ENCODE data around the gene TSR3. TPM values are rescaled to one million over a fixed set of nuclear protein-coding genes. Genes with fewer than 3 reads are reported as not detected.

Gene TSR3
- total RNA-seq, 1 experiment from 2014 or later, result 58.8 TPM

GRCh38 chr16:1397779-1398178, 46.1 kb upstream of the TSR3 start:
- Mint-ChIP-seq H3K9me3 (no peaks in the 10 kb centered on the region), H3K36me3 (ENCODE audit: insufficient read depth in 1 of 3, low read depth in 3 of 3) (peaks cover 7 to 40% (median 34%) of the 10 kb centered on the region in 3 experiments; a peak in 6 of 7 replicates), H3K27me3 (ENCODE audit: low read depth) (no peaks in the 10 kb centered on the region), H3K27ac (no peak overlapping the region), H3K4me1 (no peaks in the 10 kb centered on the region), H3K4me3 (no peak overlapping the region)
- Histone ChIP-seq H4K8ac (replicated peaks; ENCODE audit: insufficient read length, low read depth, low read length) (no peak overlapping the region), H3K18ac (ENCODE audit: insufficient read length, low read depth, low read length) (no peak overlapping the region), H3K4ac (ENCODE audit: low read depth, low read length) (no peak overlapping the region), H2BK5ac (ENCODE audit: insufficient read length, low read length) (no peak overlapping the region), H3K56ac (ENCODE audit: insufficient read length, low read depth, low read length) (no peak overlapping the region), H3K27ac (ENCODE audit: insufficient read length, low read depth, low read length) (no peak overlapping the region), H4K91ac (ENCODE audit: insufficient read length, low read depth, low read length) (no peak overlapping the region), H2AK5ac (ENCODE audit: insufficient read length, low read length) (no peak overlapping the region), H3K9me3 (ENCODE audit: control insufficient read depth, low read depth, low read length) (no peaks in the 10 kb centered on the region), H2BK20ac (ENCODE audit: low read depth, low read length, poor library complexity, severe bottlenecking) (no peak overlapping the region), H4K5ac (ENCODE audit: insufficient read length, low read depth, low read length) (no peak overlapping the region), H3T11ph (ENCODE audit: low read length) (no peak overlapping the region), H2BK15ac (ENCODE audit: low read depth, low read length) (no peak overlapping the region), H2BK12ac (ENCODE audit: insufficient read length, low read depth, low read length) (no peak overlapping the region), H3K79me2 (ENCODE audit: insufficient read depth, low read length) (no peaks in the 10 kb centered on the region), H3K23ac (ENCODE audit: insufficient read length, low read depth, low read length) (no peak overlapping the region), H3K14ac (ENCODE audit: insufficient read depth, low read length) (no peak overlapping the region), H3K27me3 (ENCODE audit: insufficient read depth, low read length) (no peaks in the 10 kb centered on the region), H3K4me2 (ENCODE audit: insufficient read depth, insufficient read length, low read length) (no peak overlapping the region), H3K4me1 (ENCODE audit: insufficient read depth, low read length) (no peaks in the 10 kb centered on the region), H2BK120ac (ENCODE audit: low read depth, low read length, poor library complexity, severe bottlenecking) (no peak overlapping the region), H2AFZ (ENCODE audit: low read length) (no peak overlapping the region), H3K23me2 (ENCODE audit: insufficient read length, low read depth, low read length, poor library complexity, severe bottlenecking) (no peaks in the 10 kb centered on the region), H3K79me1 (ENCODE audit: insufficient read depth, low read depth, low read length, poor library complexity, severe bottlenecking) (no peaks in the 10 kb centered on the region), H3K9ac (ENCODE audit: extremely low read depth, insufficient read length, low read length) (no peak overlapping the region), H4K20me1 (ENCODE audit: control insufficient read depth, insufficient read depth, insufficient read length) (no peaks in the 10 kb centered on the region)
- no peak for DNase-seq
- TF ChIP-seq CTCF (conservative IDR thresholded peaks at IDR 0.05), result no peak
- no CpG with 5 or more reads among the region's 21 CpGs for WGBS (ENCODE audit: extremely low coverage, insufficient read length, low lambda C conversion rate)
